Inflammatory macrophage treated with lipopolysaccharide for 4 hours (primary cell): ENCODE data around the gene PCDHGB5.
A peak's percentile ranks its signal among the peaks of the same experiment; 100 is the strongest.
"Not testable (repeated sequence)": the region's sequence is repeated elsewhere in the genome, so short reads cannot be mapped to it uniquely, and the experiment has no call there.

Experiments used
- DNase-seq: peaks from one replicate; pipeline ENCODE4 v3.0.0-alpha.2; 2020

Gene PCDHGB5

DNA sequence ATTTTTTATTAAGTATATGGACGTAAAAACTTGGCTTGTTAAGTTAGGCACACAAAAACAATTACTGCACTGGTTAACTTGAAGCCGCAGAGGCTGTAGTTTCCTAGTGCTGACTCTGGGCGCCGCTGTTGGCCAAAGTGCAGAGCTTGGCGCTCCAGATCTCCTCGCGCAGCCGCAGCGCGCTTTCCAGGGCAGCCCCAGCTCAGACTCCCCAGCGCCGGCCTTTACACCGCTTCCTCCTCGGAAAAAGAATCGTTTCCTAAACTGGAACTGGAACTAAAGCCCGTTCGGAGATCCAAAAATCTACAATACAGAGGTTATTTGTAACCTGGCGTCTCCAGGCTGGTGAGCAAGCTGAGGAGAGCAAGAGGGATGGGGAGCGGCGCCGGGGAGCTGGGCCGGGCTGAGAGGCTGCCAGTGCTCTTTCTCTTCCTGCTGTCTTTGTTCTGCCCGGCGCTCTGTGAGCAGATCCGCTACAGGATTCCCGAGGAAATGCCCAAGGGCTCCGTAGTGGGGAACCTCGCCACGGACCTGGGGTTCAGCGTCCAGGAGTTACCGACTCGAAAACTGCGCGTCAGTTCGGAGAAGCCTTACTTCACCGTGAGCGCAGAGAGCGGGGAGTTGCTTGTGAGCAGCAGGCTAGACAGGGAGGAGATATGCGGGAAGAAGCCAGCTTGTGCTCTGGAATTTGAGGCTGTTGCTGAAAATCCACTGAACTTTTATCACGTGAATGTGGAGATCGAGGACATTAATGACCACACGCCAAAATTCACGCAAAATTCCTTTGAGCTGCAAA lies at the start of gene PCDHGB5:
PCDHGB5 (plus strand) TSS at position 192 of the 796 bp plus-strand sequence; CDS start at position 373, 181 bp downstream.
- peak; percentile 43 for DNase-seq

- no peak for DNase-seq
Observed at GRCh38 chr5:141349917-141350619, 47.7 kb upstream of the PCDHGB5 start, which contains the start of gene PCDHGB1. PCDHGB1 (plus strand) TSS chr5:141350099; CDS start chr5:141350261, 162 bp downstream.

DNA sequence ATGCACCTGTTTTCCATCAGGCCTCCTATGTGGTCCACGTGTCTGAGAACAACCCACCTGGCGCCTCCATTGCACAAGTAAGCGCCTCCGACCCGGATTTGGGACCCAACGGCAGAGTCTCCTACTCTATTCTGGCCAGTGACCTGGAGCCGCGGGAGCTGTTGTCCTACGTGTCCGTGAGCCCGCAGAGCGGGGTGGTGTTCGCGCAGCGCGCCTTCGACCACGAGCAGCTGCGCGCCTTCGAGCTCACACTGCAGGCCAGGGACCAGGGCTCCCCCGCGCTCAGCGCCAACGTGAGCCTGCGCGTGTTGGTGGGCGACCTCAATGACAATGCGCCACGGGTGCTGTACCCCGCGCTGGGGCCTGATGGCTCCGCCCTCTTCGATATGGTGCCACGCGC lies 46.2 kb upstream of the PCDHGB5 start:
- DNase-seq: no peak

DNA sequence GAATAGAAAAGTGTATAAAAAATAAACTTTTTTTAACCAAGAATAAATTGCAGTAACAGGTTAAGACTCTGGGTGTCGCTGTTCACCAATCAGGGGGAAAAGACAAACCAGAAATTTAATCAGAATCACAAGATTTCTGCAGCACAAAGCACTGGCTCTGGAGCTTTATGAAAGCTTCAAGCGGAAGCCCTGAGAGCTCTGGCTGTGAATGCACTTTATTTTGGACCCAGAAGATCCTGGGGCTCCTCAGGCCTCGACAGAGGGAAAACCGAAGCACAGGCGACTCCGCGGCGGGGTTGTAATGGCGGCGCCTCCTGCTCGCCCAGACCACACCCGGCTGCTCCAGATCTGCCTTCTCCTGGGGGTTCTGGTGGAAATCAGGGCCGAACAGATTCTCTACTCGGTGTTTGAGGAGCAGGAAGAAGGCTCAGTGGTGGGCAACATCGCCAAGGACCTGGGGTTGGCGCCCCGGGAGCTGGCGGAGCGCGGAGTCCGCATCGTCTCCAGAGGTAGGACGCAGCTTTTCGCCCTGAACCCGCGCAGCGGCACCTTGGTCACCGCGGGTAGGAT lies 42.8 kb upstream of the PCDHGB5 start, which contains the start of gene PCDHGA4:
PCDHGA4 (plus strand) TSS at position 122 of the 570 bp plus-strand sequence; CDS start at position 209, 87 bp downstream.
- no peak for DNase-seq

DNA sequence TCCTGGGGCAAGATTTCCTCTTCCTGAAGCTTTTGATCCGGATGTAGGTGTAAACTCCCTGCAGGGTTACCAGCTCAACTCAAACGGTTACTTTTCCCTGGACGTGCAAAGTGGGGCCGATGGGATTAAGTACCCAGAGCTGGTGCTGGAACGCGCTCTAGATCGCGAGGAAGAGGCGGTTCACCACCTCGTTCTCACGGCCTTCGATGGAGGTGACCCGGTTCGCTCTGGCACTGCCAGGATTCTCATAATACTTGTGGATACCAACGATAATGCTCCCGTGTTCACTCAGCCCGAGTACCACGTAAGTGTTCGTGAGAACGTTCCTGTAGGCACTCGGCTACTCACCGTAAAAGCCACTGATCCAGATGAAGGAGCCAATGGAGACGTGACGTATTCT lies 42.1 kb upstream of the PCDHGB5 start:
- DNase-seq: no peak

- no peak for DNase-seq
Observed at GRCh38 chr5:141356133-141356532, 41.6 kb upstream of the PCDHGB5 start.

DNA sequence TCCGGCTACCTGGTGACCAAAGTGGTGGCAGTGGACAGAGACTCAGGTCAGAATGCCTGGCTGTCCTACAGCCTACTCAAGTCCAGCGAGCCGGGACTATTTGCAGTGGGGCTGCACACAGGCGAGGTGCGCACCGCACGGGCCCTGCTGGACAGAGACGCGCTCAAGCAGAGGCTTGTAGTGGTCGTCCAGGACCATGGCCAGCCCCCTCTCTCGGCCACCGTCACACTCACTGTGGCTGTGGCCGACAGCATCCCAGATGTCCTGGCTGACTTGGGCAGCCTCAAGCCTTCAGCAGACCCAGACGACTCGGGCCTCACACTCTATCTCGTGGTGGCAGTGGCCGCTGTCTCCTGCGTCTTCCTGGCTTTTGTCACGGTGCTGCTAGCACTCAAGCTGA lies 40.8 kb upstream of the PCDHGB5 start:
- no peak for DNase-seq

DNA sequence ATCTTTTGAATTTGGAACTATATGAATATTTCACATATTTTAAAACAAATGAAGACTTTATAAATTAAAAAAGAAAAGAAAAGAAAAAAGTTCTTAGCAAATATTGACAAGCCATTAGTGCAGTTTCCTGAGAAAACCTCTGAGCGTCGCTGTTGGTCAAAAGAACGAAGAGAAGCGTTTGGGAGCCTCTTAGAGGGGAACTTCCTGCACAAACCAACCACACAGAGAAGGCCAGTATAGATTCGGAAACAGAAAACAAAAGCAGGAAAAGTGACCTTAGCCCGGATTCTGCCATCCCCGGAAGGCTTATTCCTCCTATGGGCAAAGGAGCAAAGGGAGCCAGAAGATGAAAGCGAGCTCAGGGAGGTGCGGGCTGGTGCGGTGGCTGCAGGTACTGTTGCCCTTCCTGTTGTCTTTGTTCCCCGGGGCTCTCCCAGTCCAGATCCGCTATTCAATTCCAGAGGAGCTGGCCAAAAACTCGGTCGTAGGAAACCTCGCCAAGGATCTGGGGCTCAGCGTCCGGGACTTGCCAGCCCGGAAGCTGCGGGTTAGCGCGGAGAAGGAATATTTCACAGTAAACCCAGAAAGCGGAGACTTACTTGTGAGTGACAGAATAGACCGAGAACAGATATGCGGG lies 37.8 kb upstream of the PCDHGB5 start, which contains the start of gene PCDHGB2:
PCDHGB2 (plus strand) TSS at position 205 of the 637 bp plus-strand sequence; CDS start at position 347, 142 bp downstream.
- peak; percentile 15 for DNase-seq

DNA sequence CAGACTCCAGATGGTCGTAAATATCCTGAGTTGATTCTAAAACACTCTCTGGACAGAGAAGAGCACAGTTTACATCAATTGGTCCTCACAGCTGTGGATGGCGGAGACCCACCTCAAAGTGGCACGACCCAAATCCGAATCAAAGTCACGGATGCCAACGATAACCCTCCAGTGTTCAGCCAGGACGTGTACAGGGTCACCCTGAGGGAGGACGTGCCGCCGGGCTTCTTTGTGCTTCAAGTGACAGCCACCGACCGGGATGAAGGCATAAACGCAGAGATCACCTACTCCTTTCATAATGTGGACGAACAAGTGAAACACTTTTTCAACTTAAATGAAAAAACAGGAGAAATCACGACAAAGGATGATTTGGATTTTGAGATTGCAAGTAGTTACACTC lies 37.1 kb upstream of the PCDHGB5 start:
- DNase-seq: no peak

- no peak for DNase-seq
Observed at GRCh38 chr5:141362719-141363118, 35.0 kb upstream of the PCDHGB5 start.

DNA sequence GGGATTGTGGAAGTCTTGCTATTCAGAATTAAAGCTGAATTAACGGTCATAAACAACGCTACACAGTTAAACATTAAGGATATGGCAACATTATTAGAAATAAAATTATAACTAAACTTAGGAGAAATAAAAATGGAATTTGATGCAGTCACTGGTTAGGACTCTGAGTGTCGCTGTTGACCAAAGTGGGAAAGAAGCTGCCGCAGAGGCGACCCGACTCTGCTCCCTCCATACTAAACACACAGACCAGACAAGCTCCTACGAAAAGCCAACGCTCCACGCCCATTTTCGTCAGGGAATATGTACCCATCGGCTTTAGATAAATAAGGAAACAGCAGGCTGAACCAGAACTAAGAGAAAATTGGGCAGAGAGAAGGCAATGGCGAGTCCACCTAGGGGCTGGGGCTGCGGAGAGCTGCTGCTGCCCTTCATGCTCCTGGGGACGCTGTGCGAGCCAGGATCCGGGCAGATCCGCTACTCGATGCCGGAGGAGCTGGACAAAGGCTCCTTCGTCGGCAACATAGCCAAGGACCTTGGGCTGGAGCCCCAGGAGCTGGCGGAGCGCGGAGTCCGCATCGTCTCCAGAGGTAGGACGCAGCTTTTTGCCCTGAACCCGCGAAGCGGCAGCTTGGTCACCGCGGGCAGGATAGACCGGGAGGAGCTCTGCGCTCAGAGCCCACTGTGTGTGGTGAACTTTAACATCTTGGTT lies 33.6 kb upstream of the PCDHGB5 start, which contains the start of gene PCDHGA5:
PCDHGA5 (plus strand) TSS at position 211 of the 709 bp plus-strand sequence; CDS start at position 380, 169 bp downstream.
- no peak for DNase-seq

DNA sequence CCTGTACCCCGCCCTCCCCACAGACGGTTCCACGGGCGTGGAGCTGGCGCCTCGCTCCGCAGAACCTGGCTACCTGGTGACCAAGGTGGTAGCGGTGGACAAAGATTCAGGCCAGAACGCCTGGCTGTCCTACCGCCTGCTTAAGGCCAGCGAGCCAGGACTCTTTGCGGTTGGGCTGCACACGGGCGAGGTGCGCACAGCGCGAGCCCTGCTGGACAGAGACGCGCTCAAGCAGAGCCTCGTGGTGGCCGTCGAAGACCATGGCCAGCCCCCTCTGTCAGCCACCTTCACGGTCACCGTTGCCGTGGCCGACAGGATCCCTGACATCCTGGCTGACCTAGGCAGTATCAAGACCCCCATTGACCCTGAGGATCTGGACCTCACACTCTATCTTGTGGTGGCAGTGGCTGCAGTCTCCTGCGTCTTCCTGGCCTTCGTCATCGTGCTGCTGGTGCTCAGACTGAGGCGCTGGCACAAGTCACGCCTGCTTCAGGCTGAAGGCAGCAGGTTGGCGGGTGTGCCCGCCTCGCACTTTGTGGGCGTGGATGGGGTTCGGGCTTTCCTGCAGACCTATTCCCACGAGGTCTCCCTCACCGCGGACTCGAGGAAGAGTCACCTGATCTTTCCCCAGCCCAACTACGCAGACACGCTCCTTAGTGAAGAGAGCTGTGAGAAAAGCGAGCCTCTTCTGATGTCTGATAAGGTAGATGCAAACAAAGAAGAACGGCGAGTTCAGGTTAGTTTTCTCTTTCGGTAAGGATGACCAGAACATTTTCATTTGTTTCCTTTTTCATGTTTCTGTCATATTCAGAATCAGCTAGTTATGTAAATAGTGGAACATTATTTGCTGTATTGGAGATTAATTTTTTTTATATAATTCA lies 31.5 kb upstream of the PCDHGB5 start:
- DNase-seq: no peak

DNA sequence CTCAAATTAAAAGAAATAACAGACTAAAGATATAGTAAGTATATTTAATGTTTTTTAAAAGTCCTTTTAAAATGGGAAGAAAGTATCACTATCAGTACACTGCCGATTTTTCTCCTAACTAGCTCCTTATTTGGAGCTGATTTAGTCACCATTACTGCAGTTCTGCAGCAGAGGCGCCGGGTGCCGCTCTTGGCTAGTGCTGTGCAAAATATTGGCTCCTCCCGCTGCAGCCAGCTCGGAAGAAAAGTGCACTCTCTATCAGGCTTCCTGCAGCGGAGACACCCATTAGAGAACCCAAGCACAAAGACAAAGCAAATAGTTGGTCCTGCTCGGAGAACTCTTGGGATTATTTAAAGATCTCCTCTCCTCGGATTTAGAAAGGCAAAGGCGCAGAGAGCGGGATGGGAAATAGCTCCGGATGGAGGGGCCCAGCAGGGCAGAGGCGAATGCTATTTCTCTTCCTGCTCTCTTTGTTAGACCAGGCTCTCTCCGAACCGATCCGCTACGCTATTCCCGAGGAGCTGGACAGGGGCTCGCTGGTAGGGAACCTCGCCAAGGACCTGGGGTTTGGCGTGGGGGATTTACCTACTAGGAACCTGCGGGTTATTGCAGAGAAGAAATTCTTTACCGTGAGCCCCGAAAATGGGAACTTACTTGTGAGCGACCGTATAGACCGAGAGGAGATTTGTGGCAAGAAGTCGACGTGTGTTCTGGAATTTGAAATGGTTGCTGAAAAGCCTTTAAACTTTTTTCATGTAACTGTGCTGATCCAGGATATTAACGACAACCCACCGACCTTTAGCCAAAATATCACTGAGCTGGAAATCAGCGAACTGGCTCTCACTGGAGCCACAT lies 27.5 kb upstream of the PCDHGB5 start, which contains the start of gene PCDHGB3:
PCDHGB3 (plus strand) TSS at position 249 of the 855 bp plus-strand sequence; CDS start at position 402, 153 bp downstream.
- DNase-seq: no peak

GRCh38 chr5:141371572-141372475 lies 25.9 kb upstream of the PCDHGB5 start:
- DNase-seq: no peak

- DNase-seq: no peak
Observed at GRCh38 chr5:141373673-141374317, 24.0 kb upstream of the PCDHGB5 start, which contains the start of gene PCDHGA6. PCDHGA6 (plus strand) TSS chr5:141373891; CDS start chr5:141374084, 193 bp downstream.

GRCh38 chr5:141374627-141375026 lies 23.1 kb upstream of the PCDHGB5 start:
- DNase-seq: no peak

GRCh38 chr5:141375444-141376155 lies 22.1 kb upstream of the PCDHGB5 start:
- DNase-seq: not testable (repeated sequence)
